ENCODE data around the gene TMEM182.

- TF ChIP-seq CTCF (IDR thresholded peaks at IDR 0.05; ENCODE audit: insufficient read depth, low read depth, low read length) (no peak), EZH2 (IDR thresholded peaks at IDR 0.05; ENCODE audit: insufficient read depth, low read length) (no peak)
Observed at GRCh38 chr2:102843764-102844443, 82.1 kb downstream of the TMEM182 start.

All from astrocyte (in vitro differentiated cells and primary cell).